Measurements from ENCODE around the gene DCBLD1.

The DCBLD1 gene

GRCh38 chr6:117469791-117470190, 12.7 kb upstream of the DCBLD1 start:
- in situ Hi-C loops (cut with HindIII; ENCODE audit: low sequenced_read_pairs), result no loop called here

GRCh38 chr6:117472667-117473066, 9.8 kb upstream of the DCBLD1 start:
- in situ Hi-C loops (cut with HindIII; ENCODE audit: low sequenced_read_pairs), result no loop called here

- in situ Hi-C loops (cut with HindIII; ENCODE audit: low sequenced_read_pairs), result no loop called here
These were observed 9.1 kb upstream of the DCBLD1 start for GRCh38 chr6:117473401-117473800.

DNA sequence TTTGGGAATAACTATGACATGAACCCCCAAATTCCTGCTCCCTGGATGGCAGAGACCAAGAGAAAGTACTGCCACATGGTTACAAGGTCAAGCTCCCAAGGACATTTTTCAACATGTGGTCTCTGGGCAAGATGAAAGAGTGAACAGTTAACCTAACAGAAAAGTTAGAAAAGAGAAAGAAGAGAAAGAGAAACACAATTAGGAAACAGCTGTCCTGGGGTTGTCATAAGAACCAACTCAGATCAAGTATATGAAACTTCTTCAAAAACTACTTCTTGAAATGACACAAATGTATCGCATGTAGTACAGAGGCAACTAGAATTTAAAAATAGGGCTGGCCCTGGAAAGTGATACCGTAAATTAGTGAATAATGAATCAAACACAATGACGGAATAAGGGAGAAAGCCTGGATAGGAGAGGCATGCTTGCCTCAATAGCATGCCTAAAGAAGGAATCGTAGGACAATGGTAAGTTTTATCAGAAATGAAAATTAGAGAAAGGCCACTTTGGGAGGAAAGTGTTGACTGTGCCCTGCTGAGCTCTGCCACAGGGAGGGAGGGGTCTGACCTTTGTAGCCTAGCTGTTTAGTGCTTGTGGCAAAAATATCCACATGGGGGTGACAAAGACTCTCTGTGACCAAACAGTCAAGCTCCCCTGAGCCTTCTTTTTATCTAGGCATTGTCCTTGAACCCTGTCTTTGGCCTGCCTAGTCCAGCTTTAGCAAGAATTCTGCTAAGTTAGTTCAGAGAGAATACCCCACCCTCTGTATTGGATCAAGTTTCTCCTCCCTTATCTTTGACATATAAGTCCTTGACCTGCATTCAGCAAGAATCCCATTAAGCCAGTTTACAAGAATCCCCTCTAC, 4.3 kb upstream of the DCBLD1 start:
- in situ Hi-C loops (cut with HindIII; ENCODE audit: low sequenced_read_pairs), result no loop called here

- in situ Hi-C loops (cut with HindIII; ENCODE audit: low sequenced_read_pairs), result no loop called here
These were observed 3.6 kb upstream of the DCBLD1 start for GRCh38 chr6:117478853-117479231.

- in situ Hi-C loops (cut with HindIII; ENCODE audit: low sequenced_read_pairs), result no loop called here
These were observed 1.8 kb upstream of the DCBLD1 start for GRCh38 chr6:117480651-117481050.

DNA sequence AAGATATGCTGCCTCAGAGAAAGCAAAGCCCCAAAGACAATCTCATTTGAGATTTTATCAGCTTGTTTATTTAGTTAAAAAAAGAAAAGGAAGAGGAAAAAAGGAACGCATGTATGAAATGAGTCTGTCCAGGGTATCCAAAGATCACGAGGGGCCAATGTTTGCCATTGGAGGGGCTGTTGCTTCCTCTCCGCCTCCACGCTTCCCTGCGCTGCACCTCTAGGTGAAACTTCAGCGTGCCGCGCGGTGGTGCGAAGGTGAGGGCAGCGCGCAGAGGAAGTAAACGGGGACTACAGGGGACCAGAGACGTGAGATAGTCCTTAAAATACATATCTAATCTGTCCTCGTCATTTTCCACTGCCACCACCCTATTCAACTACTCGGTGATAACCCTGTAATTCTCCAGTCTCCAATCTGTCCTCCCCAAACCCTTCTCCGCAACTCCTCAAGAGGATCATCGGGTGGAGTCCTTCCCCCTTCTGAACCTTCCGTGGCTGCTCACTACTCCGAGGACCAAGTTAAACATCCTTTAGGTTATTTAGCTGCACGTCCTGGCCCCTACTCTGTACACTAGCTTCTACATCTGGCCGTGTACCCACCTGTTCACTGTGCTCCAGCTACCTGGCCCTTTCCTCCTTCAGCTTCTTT, 1.1 kb upstream of the DCBLD1 start:
- in situ Hi-C loops (cut with HindIII; ENCODE audit: low sequenced_read_pairs), result no loop called here

GRCh38 chr6:117481926-117482239, 591 bp upstream of the DCBLD1 start:
- in situ Hi-C loops (cut with HindIII; ENCODE audit: low sequenced_read_pairs), result no loop called here

- in situ Hi-C loops (cut with HindIII; ENCODE audit: low sequenced_read_pairs), result no loop called here
These were observed 650 bp downstream of the DCBLD1 start for GRCh38 chr6:117483004-117483644.

GRCh38 chr6:117483645-117484016, 1.2 kb downstream of the DCBLD1 start:
- in situ Hi-C loops (cut with HindIII; ENCODE audit: low sequenced_read_pairs), result no loop called here

DNA sequence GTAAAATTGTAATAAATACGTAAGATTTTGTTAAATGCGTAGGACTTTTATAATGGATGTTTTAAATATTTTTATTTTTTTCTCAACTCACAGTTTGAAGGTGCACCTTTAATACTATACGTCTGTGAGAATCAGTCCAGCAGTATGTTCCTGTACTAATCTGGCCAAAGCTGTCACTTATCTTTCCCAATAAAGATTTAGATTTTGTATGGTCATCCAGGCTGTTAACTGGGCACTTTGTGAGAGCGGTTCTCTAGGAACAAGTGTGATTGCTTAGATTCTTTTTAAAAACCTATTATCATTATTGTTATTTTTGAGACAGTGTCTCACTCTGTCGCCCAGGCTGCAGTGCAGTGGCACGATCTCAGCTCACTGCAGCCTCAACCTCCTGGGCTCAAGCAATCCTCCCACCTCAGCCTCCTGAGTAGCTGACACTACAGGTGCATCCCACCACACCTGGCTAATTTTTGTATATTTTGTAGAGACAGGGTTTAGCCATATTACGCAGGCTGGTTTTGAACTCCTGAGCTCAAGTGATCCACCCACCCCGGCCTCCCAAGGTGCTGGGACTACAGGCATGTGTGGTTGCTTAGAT, 1.7 kb downstream of the DCBLD1 start:
- in situ Hi-C loops (cut with HindIII; ENCODE audit: low sequenced_read_pairs), result no loop called here

DNA sequence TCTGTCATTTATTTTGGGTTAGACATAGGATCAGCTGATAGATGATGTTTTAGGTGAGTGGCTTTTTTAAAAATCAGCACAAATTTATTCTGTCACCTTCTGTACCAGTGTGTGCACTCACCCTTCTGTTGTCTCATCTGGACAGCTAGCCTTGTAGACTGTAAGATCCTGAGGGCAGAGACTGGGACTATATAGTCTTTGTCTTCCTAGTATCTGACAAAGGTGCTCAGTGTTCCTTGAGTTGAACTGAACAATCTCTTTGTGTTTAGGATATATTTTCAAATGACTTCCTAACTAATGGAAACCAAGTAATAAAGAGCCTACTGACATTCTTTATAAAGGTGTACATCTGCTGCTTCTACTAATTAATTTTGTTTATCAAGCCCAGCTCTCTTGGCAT, 3.0 kb downstream of the DCBLD1 start:
- in situ Hi-C loops (cut with HindIII; ENCODE audit: low sequenced_read_pairs), result no loop called here

DNA sequence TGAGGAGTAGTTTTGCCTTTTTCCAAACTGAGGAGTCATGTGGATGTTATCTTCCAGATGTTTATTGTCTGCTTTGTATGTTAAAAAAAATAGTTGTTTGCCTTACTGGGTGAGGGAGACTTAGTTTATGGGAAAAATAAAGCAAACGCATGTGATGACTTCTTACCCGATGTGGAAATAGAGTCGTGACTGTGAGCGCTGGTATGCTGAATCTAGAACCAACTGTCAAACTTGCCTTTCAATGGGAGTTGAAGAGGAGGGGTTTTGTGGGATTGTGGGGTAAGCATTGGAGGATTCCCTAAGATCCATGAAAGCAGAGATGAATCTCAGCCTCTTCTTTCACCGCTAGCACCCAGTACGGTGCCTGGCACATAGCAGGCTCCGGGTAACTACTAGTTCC, 5.3 kb downstream of the DCBLD1 start:
- in situ Hi-C loops (cut with HindIII; ENCODE audit: low sequenced_read_pairs), result no loop called here

- in situ Hi-C loops (cut with HindIII; ENCODE audit: low sequenced_read_pairs), result no loop called here
These were observed 6.5 kb downstream of the DCBLD1 start for GRCh38 chr6:117489003-117489402.

GRCh38 chr6:117491916-117492315, 9.4 kb downstream of the DCBLD1 start:
- in situ Hi-C loops (cut with HindIII; ENCODE audit: low sequenced_read_pairs), result no loop called here

- in situ Hi-C loops (cut with HindIII; ENCODE audit: low sequenced_read_pairs), result no loop called here
These were observed 11.0 kb downstream of the DCBLD1 start for GRCh38 chr6:117493470-117493869.

- in situ Hi-C loops (cut with HindIII; ENCODE audit: low sequenced_read_pairs), result no loop called here
These were observed 11.8 kb downstream of the DCBLD1 start for GRCh38 chr6:117494283-117494682.

GRCh38 chr6:117494694-117495318, 12.3 kb downstream of the DCBLD1 start:
- in situ Hi-C loops (cut with HindIII; ENCODE audit: low sequenced_read_pairs), result no loop called here

DNA sequence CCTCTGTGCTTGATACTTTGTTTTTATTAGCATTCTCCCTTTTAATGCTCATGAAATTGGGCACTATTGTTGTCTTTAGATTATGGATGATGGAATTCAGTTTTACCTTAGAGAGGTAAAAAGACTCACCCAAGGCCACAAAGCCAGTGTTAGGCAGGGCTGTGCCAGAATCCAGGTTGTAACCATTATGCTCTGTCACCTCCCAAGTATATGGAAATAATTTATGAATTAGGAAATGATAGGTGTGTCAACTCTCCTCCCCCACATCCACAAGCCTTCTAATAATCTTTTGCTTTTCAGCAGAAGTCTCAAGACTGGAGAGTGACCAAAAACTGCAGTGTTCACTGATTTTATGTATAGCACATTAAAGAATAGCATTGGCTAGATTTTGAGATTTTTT, 13.0 kb downstream of the DCBLD1 start:
- in situ Hi-C loops (cut with HindIII; ENCODE audit: low sequenced_read_pairs), result no loop called here

DNA sequence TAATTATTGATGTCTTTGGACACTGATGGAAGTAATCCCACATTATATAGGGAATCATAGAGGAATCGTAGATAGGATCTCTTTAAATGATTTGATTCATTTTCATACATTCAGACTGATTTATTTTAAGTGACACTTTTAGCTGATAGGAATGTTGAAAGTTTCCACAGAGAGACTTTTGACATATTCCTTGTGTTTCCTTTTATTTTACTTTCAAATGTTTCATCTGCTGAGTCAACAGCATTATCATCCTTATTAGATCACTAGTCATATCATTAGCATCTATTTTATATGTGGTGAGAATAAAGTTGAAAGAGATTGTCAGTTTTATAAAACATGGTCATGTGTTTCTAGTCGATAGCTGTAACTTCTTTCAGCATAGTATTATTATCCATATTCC, 13.4 kb downstream of the DCBLD1 start:
- in situ Hi-C loops (cut with HindIII; ENCODE audit: low sequenced_read_pairs), result no loop called here

GRCh38 chr6:117496383-117496990, 14.0 kb downstream of the DCBLD1 start:
- in situ Hi-C loops (cut with HindIII; ENCODE audit: low sequenced_read_pairs), result no loop called here
